NCI-H1436 treated with DMSO at 0.1 percent for 48 hours (cell line): ENCODE data around the gene CXCL12.

Source experiments
- DNase-seq: peaks from one replicate; lab custom pipeline; 2025; lab: John Stamatoyannopoulos, UW

Gene CXCL12

DNA sequence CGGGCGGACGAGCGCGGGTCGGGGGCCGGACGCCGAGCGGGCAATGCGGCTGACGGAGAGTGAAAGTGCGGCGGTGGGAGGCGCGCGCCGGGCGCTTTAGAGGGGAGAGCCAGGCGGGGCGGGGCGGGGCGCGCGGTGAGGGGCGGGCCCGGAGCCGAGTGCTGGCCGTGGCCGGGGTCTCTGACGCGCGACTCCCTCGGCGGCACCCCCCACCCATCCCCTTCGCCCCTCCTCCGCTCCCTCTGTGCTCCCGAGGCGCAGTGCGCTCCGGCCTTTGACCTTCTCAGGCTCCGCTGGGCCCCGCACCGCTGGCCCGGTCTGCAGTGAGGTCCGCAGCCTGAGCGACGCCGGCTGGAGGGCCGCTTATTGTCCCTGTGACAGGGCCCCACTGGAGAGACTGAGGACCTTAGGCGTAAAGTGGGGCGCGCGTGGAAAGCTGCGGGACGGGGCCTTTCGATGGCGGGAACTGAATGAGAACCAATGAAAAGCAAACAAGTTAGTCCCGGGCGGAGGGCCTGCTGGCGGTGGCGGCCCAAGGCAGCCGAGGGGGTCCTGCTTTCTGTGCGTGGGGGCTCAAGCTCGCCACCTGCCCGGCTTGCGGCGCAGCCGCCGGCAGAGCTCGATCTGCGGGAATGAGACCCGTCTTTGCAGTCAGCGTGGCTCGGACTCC, at the start of gene CXCL12:
CXCL12 (minus strand) TSS at position 72 of the 670 bp plus-strand sequence. CDS start 92 bp downstream, outside the sequence.
- no peak for DNase-seq

- no peak for DNase-seq
Measured at GRCh38 chr10:44427479-44427878, 42.6 kb upstream of the CXCL12 start.

DNA sequence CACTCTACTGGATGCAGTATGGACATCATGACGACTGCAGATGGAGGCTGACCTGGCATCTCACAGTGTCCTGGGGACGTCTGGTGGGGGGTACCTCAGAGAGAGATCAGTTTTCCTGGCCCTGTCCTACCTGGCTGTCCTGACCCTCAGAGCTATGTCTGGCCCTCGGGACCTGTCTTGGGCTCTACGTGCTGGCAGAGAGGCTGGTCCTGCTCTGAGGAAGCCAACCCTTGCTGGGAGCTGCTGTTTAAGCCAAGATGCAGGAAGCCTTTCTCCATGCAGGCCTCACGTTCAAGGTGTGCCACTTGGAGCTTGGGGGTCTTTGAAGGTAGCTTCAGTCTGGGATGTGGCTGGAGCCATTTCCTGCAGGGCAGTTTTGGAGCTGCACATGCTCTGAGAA, 42.1 kb upstream of the CXCL12 start:
- DNase-seq, result no peak

GRCh38 chr10:44426247-44427034, 41.5 kb upstream of the CXCL12 start:
- no peak for DNase-seq

DNA sequence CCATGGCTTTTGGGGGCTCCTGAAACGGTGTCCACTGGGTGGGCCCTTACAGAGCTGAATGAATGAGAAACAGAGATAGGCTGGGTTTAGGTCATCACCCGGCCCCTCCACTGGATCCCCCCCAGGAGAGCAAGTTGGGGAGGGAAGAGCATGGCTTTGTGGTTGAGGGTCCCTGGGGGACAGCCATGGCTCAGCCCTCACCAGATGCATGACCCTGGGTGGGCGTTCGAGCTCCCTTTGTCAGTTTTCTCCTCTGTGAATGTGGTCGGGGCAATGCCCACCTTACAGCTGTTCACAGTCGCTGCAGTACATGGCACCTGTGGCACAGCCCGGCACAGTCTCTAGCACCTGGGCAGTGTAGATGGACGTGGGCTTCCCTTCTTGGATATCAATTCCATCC, 40.6 kb upstream of the CXCL12 start:
- no peak for DNase-seq

DNA sequence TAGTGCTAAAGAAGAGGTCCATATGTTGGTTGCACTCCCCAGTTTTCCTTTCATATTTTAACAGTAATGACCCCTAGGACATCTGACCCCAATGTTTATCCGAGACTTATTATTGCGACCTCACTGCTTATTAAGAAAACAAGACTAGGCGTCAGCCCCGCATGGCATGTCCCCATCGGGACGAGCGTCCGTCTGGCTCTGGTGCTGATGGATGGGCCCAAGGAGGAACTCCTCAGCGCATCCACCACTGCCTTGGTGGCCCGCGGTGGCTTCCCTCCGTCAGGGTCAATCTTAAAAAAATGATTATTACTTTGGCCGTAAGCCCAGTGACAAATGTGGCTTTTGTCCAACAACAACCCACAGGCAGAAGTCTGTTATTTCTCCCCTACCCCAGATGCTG, 40.1 kb upstream of the CXCL12 start:
- DNase-seq, result no peak

- DNase-seq, result no peak
Measured at GRCh38 chr10:44424298-44424697, 39.4 kb upstream of the CXCL12 start.

DNA sequence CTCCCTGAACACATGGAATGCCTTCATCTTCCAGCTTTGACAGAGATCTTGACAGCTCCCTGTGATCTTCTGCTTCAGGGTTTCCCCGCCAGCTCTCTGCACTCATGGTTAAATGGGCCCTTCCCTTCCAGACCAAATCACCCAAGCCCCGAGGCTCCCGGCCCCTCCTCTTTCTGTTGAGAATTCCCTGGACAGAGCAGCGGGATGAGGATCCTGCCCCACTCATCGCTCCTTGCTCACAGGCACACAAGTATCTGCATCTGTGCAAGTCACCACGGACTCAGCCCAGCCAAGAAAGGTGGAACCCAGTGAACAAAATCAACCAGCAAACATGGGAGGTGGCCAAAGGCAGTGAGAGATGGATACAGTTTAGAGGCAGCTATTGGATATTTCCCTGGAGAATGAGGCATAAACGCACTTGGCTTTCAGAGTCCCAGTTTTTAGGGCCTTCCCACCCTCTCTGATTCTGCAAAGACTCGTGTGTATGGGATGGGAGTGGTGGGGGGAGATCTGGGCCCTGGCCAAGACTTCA, 37.7 kb upstream of the CXCL12 start:
- DNase-seq, result no peak

- DNase-seq, result no peak
Measured at GRCh38 chr10:44422153-44422552, 37.3 kb upstream of the CXCL12 start.

DNA sequence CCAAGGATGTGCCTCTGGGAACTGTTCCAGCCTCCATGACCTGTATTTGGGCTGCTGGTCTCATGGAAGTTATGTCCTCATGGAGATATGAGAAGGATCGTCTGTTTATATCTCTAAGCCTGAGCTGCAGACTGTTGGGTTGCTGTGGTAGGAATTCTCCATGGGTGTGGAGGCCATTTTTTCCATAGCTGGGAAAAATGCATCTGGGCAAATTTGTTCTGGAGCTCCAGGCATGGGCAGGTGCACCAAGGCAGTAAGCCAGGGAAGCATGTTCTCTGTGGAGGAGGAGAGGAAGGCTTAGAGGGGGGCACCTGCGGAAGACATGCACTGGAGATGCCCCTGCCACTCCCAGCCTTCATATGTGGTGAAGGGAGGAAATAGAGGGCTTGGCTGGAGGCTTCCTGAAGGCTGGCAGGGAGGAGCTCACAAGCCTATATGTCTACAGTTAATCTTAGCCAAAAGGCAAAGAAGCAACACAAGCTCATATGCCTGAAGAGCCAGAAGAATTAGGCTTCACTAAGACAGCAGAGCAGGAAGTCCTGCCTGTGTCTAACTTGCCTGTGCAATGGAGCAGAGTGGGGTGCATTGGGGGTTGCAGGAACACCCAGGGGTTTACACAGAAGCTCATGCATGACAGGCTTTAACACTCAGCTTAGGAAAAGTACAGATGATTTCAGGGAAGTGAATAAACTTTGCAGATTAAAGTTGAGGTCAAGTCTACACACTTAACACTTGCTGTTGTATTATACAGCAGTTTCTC, 35.1 kb upstream of the CXCL12 start:
- no peak for DNase-seq

DNA sequence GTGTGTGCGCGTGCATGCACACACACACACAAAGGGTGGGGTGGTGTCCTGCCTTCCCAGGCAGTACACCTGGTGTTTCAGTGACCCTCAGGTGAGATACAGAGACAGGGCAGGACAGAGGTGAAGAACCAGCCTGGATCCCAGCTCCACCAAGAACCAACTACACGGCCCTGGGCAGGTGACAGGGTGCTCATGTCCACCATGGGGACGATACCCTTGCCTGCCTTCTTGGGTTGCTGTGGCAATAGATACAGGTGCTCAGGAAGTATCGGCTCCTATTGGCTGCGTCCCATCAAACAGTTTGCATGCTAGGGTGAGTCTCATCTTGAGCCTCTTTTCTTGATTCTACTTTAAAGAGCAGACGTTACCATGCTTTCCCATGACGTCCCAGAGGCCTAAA, 33.7 kb upstream of the CXCL12 start:
- no peak for DNase-seq

DNA sequence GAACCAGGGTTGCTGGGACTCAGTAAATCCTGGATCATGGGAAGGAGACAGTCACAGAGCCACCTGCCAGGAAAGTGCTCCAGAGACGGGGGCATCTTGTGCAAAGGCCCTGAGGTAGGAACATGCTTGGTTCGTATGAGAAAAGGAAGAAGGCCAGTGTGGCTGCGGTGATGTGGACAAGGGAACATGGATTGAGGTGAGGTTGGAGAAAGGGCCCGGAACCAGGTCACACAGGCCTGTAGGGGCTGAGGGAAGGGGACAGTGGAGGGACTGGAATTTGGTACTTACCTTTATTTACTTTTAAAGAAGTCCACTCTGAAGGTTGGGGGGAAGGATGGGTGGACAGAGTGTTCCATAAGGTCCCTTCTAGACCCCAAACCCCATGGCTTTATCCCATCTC, 32.9 kb upstream of the CXCL12 start:
- no peak for DNase-seq

DNA sequence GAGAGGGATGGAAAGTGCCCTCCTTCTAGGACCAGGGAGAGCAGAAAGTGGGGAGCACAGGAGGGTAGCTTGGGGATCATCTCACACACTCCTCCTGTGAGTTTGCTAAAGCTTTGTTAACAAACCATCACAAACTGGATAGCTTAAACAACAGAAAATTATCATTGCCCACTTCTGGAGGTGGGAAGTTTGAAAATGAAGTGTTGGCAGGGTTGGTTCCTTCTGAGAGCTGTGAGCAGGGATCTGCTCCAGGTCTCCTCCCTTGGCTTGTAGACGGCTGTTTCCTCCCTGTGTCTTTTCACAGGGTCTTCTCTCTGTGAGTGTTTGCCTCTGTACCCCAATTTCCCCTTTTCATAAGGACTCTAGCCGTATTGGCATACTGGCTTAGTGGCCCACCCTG, 32.0 kb upstream of the CXCL12 start:
- no peak for DNase-seq

- no peak for DNase-seq
Measured at GRCh38 chr10:44416021-44416771, 31.3 kb upstream of the CXCL12 start.

- DNase-seq, result no peak
Measured at GRCh38 chr10:44415121-44415520, 30.2 kb upstream of the CXCL12 start.

DNA sequence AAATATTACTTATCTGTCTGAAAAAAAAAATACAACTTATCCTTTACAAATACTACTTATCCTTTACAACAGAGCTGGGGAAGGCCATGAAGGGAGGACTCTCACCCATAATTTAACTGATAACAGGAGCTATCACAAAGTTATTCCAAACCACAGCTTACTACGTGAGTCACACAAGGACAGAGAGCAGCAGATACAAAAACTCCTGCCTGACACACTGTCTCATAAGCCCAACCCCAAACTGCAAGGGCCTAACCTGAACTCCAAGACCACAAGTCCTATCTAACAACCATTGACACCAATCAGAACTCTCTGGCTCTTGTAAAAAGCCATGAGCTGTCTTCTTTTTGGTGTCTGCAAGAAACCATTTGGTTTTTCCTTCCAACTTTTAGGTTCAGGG, 28.5 kb upstream of the CXCL12 start:
- no peak for DNase-seq

GRCh38 chr10:44411251-44411650, 26.4 kb upstream of the CXCL12 start:
- no peak for DNase-seq

DNA sequence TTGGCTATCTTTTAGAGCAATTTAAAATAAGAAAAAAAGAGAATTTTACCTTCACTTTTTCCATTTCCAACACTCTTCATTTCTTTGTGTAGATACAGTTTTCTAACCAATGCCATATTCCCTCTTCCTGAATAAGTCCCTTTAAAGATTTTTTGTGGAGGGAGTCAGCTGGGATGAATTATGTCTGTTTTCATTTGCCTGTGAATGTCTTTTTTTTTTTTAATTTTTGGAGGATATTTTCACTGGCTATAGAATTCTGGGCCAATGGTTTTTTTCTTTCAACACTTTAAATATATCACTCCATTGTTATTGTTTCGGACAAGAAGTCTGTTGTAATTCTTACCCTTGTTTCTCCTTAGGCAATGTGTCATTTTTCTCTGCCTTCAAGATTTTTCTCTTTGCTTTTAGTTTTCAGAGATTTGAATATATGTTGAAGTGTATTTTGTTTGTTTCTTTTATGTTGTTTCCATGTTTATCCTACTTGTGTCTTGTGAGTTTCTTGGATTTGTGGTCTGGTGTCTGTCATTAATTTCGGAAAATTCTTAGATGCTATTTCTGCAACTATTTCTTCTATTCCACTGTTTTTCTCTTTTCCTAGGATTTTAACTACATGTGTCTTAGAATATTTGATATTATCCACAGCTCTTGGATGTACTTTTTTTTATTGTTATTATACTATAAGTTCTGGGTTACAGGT, 20.0 kb upstream of the CXCL12 start:
- no peak for DNase-seq

GRCh38 chr10:44402465-44403195, 17.7 kb upstream of the CXCL12 start:
- no peak for DNase-seq

- DNase-seq, result no peak
Measured at GRCh38 chr10:44400541-44400940, 15.6 kb upstream of the CXCL12 start.
